Measurements from ENCODE around the gene RYR2.

RYR2 gene

GRCh38 chr1:237033804-237034203 is 8.2 kb upstream of the RYR2 start:
- ChIA-PET POLR2A (ENCODE audit: low non-redundant PET) (no interaction called here), CTCF (interaction anchor here (1.0 kb wide), 1 partner anchor 16 kb away, joined by 3 read pairs; no protein-coding TSS in a partner anchor)
- H3K27ac ChIP-seq = no peak overlapping the region
- TF ChIP-seq CTCF (conservative IDR thresholded peaks at IDR 0.05; ENCODE audit: low read depth) = no peak
- DNase-seq (ENCODE audit: low spot score) = no peak

GRCh38 chr1:237035759-237036158 is 6.2 kb upstream of the RYR2 start:
- POLR2A ChIA-PET (ENCODE audit: low non-redundant PET) = no interaction called here
- CTCF ChIA-PET = no interaction called here
- no peak for TF ChIP-seq CTCF (conservative IDR thresholded peaks at IDR 0.05; ENCODE audit: low read depth)
- H3K27ac ChIP-seq = no peak overlapping the region
- DNase-seq (ENCODE audit: low spot score) = no peak

DNA sequence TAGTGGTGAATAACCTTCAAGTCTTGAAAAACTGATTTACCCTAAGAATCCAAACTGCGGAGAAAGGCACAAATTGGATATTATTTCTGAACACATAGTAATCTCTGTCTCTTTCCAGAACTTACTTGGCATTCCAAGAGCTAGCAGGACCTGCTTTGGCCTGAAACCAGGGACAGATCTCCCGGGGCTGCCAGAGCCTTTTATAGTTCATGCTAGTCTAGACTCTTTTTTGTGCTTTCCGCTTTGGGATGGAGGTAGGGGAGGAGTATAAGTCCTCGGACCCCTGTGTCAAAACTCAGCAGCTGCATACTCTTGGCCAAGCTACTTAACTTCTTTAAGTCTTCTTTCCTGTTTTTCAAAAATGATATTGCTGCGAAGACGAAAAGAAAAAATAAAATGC is 3.8 kb upstream of the RYR2 start:
- DNase-seq (ENCODE audit: low spot score) = no peak
- ChIA-PET CTCF (no interaction called here), POLR2A (ENCODE audit: low non-redundant PET) (no interaction called here)
- TF ChIP-seq CTCF (conservative IDR thresholded peaks at IDR 0.05; ENCODE audit: low read depth) = no peak
- H3K27ac ChIP-seq = no peak overlapping the region

- no peak for TF ChIP-seq CTCF (conservative IDR thresholded peaks at IDR 0.05; ENCODE audit: low read depth)
- CTCF ChIA-PET = no interaction called here
- DNase-seq (ENCODE audit: low spot score) = no peak
- no peak overlapping the region for H3K27ac ChIP-seq
- POLR2A ChIA-PET (ENCODE audit: low non-redundant PET) = no interaction called here
These were observed 1.2 kb upstream of the RYR2 start for GRCh38 chr1:237040823-237041222.

DNA sequence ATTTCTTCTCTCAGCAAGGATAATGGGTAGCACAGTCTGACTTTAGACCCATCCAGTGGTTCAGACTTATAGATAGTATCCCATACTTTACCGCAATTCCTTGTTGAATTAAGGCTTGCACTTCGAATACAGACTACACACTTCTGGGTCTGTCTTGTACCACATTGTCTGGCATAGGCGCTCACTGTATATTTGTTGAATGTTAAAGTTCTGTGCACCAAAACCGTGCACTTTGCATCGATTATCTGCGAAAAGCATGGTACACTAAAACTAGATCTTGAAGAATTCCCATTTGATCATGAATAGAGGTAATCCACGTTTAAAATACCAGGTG is 556 bp upstream of the RYR2 start:
- no peak for DNase-seq (ENCODE audit: low spot score)
- CTCF ChIA-PET = interaction anchor here (0.5 kb wide), 1 partner anchor 83 kb away, joined by 3 read pairs; no protein-coding TSS in a partner anchor
- H3K27ac ChIP-seq = no peak overlapping the region
- TF ChIP-seq CTCF (conservative IDR thresholded peaks at IDR 0.05; ENCODE audit: low read depth) = no peak
- POLR2A ChIA-PET (ENCODE audit: low non-redundant PET) = no interaction called here

DNA sequence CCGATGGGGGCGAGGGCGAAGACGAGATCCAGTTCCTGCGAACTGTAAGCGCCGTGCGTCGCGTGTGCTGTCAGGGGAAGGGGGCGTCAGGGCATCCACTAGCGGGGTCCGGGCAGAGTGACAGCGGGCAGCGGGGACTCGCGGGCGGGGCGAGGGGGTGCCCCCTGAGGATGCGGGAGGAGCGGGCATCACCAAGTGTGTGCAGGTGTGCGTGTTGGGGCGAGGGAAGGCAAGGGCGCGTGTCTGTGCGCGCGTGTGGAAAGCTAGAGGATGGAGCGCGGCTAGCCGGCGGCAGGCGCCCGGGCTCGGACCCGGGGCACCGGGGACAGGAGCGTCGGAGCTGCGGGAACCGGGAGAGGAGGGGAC is 525 bp downstream of the RYR2 start:
- ChIA-PET POLR2A (ENCODE audit: low non-redundant PET) (no interaction called here), CTCF (interaction anchor here (0.6 kb wide), 1 partner anchor 155 kb away, joined by 4 read pairs; no protein-coding TSS in a partner anchor)
- no peak overlapping the region for H3K27ac ChIP-seq
- no peak for DNase-seq (ENCODE audit: low spot score)
- TF ChIP-seq CTCF (conservative IDR thresholded peaks at IDR 0.05; ENCODE audit: low read depth) = no peak
